ENCODE measurements around the gene MTM1.

DNA sequence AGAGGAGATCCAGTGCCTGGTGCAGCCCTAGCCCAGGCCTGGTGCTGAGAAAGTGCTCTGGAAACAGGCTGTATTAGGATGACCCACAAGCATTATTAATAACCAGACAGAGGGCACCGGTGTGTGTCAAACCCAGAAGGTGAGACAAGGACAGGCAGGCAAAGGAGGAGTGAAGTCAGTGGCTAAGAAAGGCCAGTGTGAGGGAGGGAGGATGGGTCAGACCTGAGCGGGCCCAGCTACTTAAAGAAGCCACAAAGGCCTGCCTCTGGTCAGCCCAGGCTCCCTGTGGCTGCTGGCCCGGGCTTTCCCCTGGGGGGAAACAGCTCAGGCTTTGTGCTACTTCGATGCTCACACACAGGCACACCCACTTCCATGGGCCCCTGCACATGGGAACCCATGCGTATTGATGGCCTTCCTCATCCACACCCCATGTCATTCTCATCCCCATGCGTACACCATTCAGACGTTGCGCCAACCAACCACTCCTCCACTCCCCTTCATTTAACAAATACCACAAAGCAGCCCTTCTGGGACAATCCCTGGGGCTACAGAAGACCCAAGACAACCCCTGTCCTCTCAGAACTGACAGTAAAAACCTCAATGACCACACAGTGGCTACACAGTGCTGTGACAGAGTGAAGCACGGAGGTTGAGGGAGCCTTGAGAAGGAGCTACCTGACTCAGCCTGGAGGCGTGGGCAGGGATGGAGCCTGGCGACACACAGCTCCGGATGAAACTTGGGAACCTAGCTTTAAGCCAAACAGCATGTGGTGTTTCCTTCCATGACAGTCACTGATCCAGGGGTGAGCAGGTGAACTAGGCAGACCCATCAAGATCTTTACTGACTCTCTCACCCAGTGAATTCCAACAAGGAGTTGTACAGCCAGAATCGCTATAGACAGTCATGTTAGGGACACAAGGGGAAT is 24.9 kb upstream of the MTM1 start:
- TF ChIP-seq EZH2 (IDR thresholded peaks at IDR 0.05; ENCODE audit: insufficient read depth, poor library complexity, severe bottlenecking): no peak
- TF ChIP-seq EZH2phosphoT487 (IDR thresholded peaks at IDR 0.05; ENCODE audit: insufficient read depth, low read depth): no peak

All from GM23248 (cell line).